ENCODE data around the gene LRRC8C.

The LRRC8C gene

DNA sequence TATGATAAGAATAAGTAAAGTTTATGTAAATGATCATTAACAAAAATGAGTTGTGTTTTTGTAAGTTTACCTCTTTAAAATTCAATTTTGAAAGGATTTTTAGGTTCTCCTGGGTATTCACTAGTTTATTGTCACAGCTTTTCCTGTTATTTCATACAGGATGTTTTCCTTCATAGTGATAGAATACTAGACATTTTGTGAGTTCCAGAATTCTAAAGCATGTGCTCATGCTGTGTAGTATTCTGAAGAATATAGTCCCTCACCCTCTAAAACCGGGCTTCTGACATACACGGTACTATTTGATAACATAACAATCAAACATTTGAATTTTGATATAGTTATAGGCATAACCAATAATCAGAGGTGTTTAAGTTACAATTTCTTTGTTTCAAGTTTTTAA, 10.7 kb downstream of the LRRC8C start:
- no peak overlapping the region for H3K4me3 ChIP-seq (ENCODE audit: low read length)
- TF ChIP-seq, protein P1, sequence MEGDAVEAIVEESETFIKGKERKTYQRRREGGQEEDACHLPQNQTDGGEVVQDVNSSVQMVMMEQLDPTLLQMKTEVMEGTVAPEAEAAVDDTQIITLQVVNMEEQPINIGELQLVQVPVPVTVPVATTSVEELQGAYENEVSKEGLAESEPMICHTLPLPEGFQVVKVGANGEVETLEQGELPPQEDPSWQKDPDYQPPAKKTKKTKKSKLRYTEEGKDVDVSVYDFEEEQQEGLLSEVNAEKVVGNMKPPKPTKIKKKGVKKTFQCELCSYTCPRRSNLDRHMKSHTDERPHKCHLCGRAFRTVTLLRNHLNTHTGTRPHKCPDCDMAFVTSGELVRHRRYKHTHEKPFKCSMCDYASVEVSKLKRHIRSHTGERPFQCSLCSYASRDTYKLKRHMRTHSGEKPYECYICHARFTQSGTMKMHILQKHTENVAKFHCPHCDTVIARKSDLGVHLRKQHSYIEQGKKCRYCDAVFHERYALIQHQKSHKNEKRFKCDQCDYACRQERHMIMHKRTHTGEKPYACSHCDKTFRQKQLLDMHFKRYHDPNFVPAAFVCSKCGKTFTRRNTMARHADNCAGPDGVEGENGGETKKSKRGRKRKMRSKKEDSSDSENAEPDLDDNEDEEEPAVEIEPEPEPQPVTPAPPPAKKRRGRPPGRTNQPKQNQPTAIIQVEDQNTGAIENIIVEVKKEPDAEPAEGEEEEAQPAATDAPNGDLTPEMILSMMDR (IDR thresholded peaks at IDR 0.05; ENCODE audit: insufficient read depth, low read depth, low read length, missing control alignments) = no peak
- DNase-seq (ENCODE audit: low read depth) = no peak

DNA sequence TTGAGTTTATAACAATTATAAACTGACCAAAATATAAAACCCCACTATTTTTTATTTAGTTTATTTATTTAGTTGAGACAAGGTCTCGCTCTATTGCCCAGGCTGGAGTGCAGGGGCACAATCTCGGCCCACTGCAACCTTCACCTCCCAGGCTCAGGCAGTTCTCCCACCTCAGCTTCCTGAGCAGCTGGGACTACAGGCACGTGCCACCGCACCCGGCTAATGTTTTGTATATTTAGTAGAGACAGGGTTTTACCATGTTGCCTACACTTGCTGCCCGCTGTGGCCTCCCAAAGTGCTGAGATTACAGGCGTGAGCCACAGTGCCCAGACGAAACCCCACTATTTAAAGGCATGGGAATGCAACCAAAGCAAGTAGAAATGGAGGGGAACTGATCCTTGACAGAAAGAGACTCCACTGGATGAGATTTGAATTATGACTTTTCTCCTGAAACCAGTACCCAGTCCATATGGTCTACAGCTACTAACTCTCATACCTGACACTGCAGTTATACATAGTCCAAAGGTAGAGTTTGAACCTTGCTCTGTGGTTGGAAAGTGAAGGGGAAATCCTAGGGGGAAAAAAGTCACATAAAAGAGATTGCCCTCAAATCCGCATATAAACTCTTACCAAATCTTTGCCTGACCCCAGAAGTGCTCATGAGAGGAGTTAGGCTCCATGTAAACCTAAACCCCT, 11.3 kb downstream of the LRRC8C start:
- DNase-seq (ENCODE audit: low read depth) = no peak
- H3K4me3 ChIP-seq (ENCODE audit: low read length) = no peak overlapping the region
- TF ChIP-seq, protein P1 (IDR thresholded peaks at IDR 0.05; ENCODE audit: insufficient read depth, low read depth, low read length, missing control alignments) = no peak

DNA sequence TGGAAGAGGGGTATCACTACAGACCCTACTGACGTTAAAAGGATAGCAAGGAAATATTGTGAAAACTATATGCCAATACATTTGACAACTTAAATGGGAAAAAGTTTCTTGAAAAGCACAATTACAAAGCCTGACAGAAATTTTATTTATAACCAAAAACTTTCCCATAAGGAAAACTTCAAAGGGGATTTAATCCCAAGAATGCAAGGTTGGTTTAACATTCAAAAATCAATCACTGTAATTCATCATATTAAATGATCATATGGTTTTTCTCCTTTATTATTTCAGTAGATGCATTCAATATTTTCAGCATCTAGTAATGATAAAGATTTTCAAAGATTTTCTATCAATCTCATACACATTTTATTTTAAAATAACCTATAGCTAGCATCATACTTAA, 13.3 kb downstream of the LRRC8C start:
- no peak overlapping the region for H3K4me3 ChIP-seq (ENCODE audit: low read length)
- no peak for DNase-seq (ENCODE audit: low read depth)
- TF ChIP-seq, protein P1 (IDR thresholded peaks at IDR 0.05; ENCODE audit: insufficient read depth, low read depth, low read length, missing control alignments) = no peak

DNA sequence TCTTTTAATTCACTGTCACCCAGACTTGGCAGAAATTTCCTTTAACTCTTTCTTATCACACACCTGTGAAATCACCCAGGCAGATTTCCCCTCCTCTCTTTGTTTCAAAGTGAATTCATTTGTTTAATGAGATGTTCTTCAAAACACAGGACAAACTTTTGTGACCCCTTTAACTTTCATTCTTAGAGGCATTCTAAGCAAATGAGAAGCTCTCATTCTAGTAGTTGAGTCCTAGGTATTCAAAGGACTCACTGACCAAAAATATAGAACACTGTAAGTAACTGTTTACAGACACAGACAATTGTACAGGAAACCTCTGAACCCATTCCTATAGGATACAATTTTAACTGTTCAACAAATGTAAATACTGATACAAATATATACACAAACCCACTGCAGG, 16.9 kb downstream of the LRRC8C start:
- no peak for DNase-seq (ENCODE audit: low read depth)
- TF ChIP-seq, protein P1 (IDR thresholded peaks at IDR 0.05; ENCODE audit: insufficient read depth, low read depth, low read length, missing control alignments) = no peak
- no peak overlapping the region for H3K4me3 ChIP-seq (ENCODE audit: low read length)

DNA sequence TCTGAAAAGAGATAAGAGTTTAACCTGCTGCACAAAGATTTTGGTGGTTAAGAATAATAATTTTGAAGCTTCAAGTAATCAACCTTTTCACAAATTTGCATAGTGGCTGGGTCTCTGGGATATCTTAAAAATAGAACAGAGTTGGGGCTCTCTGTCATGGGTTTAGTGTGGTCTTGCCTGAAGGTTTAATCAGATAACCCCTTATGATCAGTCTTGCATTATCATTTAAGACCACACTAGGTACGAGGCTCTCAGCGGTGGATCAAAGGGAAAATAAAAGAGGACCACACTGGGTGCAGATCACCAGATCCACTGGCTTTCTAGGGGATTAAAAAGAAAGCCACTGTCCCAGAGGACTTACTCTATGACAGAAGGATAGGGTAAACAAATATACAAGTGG, 19.5 kb downstream of the LRRC8C start:
- H3K4me3 ChIP-seq (ENCODE audit: low read length) = no peak overlapping the region
- TF ChIP-seq, protein P1 (IDR thresholded peaks at IDR 0.05; ENCODE audit: insufficient read depth, low read depth, low read length, missing control alignments) = no peak
- no peak for DNase-seq (ENCODE audit: low read depth)

DNA sequence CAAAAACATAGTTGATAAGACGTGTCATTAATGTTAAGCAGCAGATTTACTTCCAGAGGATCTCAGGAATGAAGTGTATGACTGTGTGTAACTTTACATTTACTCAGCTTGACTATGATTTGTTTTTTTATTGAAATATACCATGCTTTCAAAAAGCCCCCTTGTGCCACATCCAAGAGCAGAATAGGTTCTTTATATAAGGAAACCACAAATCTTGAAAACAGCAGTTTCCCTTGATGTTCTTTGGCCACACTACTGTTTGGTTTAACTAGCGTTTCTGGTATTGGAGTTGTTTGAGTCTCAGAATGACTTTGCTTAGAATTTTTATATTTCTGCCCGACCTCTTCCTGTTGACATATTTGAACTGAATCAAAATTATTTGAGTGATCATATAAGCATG, 25.0 kb downstream of the LRRC8C start:
- no peak for DNase-seq (ENCODE audit: low read depth)
- H3K4me3 ChIP-seq (ENCODE audit: low read length) = no peak overlapping the region
- TF ChIP-seq, protein P1 (IDR thresholded peaks at IDR 0.05; ENCODE audit: insufficient read depth, low read depth, low read length, missing control alignments) = no peak
